A549 (cell line): ENCODE results near the gene HOXA13. TPM values are rescaled to one million over a fixed set of nuclear protein-coding genes. Genes with fewer than 3 reads are reported as not detected.

Source experiments
- ATAC-seq, 2 experiments: fragments of 200-7000 bp in 1 of 2; fragments of >200 bp in 1 of 2; cut with Nextera tagmentation in 1 of 2; cut with Tn5 transposase in 1 of 2; 3 replicates each; pipeline versions ENCODE4 v1.8.0 to v1.9.1; 2018 to 2020; ENCODE audit warnings: mild to moderate bottlenecking in 1 of 2, moderate library complexity in 1 of 2
- CTCF ChIA-PET: fragments of 300-600 bp; sonication (Branson Sonifier 250); formaldehyde crosslinking; extraction: SDS; loops from one replicate; lab custom pipeline; 2021; ENCODE audit warnings: antibody characterized with exemption, inconsistent platforms; lab: Yijun Ruan, JAX
- POLR2A ChIA-PET: fragments of 350-600 bp; formaldehyde crosslinking; extraction: SDS; loops from one replicate; lab custom pipeline; 2021; ENCODE audit warnings: antibody characterized with exemption, inconsistent platforms; lab: Yijun Ruan, JAX
- DNase-seq, 2 experiments: peaks; one replicate each; pipeline versions ENCODE4 v3.0.0 to v3.0.0-alpha.2; 2011 to 2016; ENCODE audit warnings: low read depth in 1 of 2, low spot score in 1 of 2
- FAIRE-seq: peaks from 2 replicates; lab custom pipeline; 2011; peaks lifted over from hg19 to GRCh38; lab: Jason Lieb, UNC
- H3K27ac ChIP-seq, 2 experiments: fragments of >200 bp; sonication (Bioruptor Twin); formaldehyde crosslinking; 3 replicates each; pipeline ENCODE4 v1.5.1; 2016 to 2017
- H3K4me1 ChIP-seq: fragments of >200 bp; sonication (Bioruptor Twin); formaldehyde crosslinking; 3 replicates; pipeline ENCODE4 v1.6.1; 2016
- H3K4me2 ChIP-seq: fragments of >200 bp; sonication (Bioruptor Twin); formaldehyde crosslinking; 3 replicates; pipeline ENCODE4 v1.6.1; 2016
- H3K4me3 ChIP-seq: fragments of >200 bp; sonication (Bioruptor Twin); formaldehyde crosslinking; 3 replicates; pipeline ENCODE4 v1.5.1; 2016
- H3K9me3 ChIP-seq: fragments of >200 bp; sonication (Bioruptor Twin); formaldehyde crosslinking; 3 replicates; pipeline ENCODE4 v1.6.1; 2016
- FOSB ChIP-seq: fragments of 250-450 bp; sonication (Bioruptor Pico); IDR thresholded peaks from 2 replicates; pipeline ENCODE4 v1.5.0; 2020; ENCODE audit warnings: mild to moderate bottlenecking, moderate library complexity
- HEYL ChIP-seq: fragments of 250-450 bp; sonication (Bioruptor Pico); IDR thresholded peaks from 2 replicates; pipeline ENCODE4 v1.8.0; 2021; ENCODE audit warnings: mild to moderate bottlenecking, moderate library complexity
- JUNB ChIP-seq: fragments of >200 bp; sonication (Bioruptor Twin); formaldehyde crosslinking; IDR thresholded peaks from 2 replicates; pipeline ENCODE4 v1.6.1; 2016
- NPAS2 ChIP-seq: fragments of 250-450 bp; sonication (Bioruptor Pico); IDR thresholded peaks from 2 replicates; pipeline ENCODE4 v1.8.0; 2022; ENCODE audit warnings: mild to moderate bottlenecking, moderate library complexity, borderline replicate concordance
- NR3C1 ChIP-seq: fragments of >200 bp; sonication (Bioruptor Twin); formaldehyde crosslinking; IDR thresholded peaks from 3 replicates; pipeline ENCODE4 v1.6.1; 2017
- PHF8 ChIP-seq: fragments of 200-600 bp; sonication (generic); IDR thresholded peaks from 2 replicates; pipeline ENCODE4 v1.6.1; 2016; ENCODE audit warnings: low read depth, mild to moderate bottlenecking, antibody characterized with exemption, moderate library complexity, borderline replicate concordance
- ZFP36 ChIP-seq: fragments of 450-650 bp; IDR thresholded peaks from 2 replicates; pipeline ENCODE4 v1.6.1; 2014; ENCODE audit warnings: borderline replicate concordance; ENCODE audit not compliant: partially characterized antibody
- ZNF302 ChIP-seq: fragments of 250-450 bp; sonication (Bioruptor Pico); IDR thresholded peaks from 2 replicates; pipeline ENCODE4 v1.9.0; 2021; ENCODE audit warnings: inconsistent platforms, mild to moderate bottlenecking, moderate library complexity
- WGBS: methylation state at CpG from one replicate; pipeline ENCODE4 v1.1.6; 2017; ENCODE audit errors: missing lambda C conversion rate; 5-methylcytosine and 5-hydroxymethylcytosine counted together
- polyA plus RNA-seq, 4 experiments: library from polyadenylated mRNA; depleted of rRNA in 3 of 4; stranded (reverse); fragments of >200 nt; fragmentation: RNase III in 1 of 4; extraction: RNeasy Plus Mini Kit Qiagen cat#74134 plus additional on column Dnase treatment in 1 of 4; gene quantifications; 2 replicates in 3 of 4; 3 replicates in 1 of 4; pipeline ENCODE4 v1.2.3, GENCODE V29; 2011 to 2017
- TF ChIP-seq, protein P1 (sequence below): fragments of 200-600 bp; sonication (generic); IDR thresholded peaks from 2 replicates; pipeline ENCODE4 v1.6.1; 2016; ENCODE audit warnings: antibody characterized with exemption, mild to moderate bottlenecking, moderate library complexity
- TF ChIP-seq, protein P2 (sequence below): fragments of 250-450 bp; sonication (Bioruptor Pico); IDR thresholded peaks from 2 replicates; pipeline ENCODE4 v1.5.0; 2020; ENCODE audit warnings: low read depth, mild to moderate bottlenecking, moderate library complexity

Gene HOXA13
- polyA plus RNA-seq, 2 of the 4 experiments (the other 2 are of a cell fraction), result 2.2 to 2.7 TPM

DNA sequence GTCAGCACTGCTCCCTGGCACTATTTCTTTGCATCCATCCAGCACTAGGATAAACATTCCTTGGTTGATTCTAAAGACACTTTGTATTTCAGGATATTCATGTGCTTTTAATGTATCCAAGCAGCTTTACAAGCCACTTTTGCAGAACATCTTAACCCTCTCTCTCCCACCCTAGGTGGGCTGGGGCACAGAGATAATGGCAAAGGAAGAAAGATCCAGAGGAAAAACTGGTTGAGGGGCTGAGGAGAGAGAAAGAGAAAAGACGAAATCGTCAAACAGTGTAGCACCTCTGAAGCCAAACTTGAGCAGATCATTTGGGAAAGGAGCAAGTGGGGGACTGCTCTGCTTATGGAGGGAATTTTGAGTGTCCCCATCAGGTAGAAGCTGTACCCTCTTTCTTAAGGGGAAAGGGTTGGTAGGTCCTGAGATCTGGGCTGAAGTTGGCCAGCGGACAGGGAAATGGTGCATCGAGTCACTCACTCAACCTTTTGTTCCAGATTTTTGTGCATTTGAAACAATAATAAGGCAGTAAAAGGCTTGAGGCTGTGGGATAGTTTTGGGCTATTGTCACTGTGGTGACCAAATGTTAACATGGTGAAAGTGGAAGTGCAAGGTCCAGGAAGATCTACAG lies 4.2 kb upstream of the HOXA13 start (continued):
- TF ChIP-seq, protein P1, sequence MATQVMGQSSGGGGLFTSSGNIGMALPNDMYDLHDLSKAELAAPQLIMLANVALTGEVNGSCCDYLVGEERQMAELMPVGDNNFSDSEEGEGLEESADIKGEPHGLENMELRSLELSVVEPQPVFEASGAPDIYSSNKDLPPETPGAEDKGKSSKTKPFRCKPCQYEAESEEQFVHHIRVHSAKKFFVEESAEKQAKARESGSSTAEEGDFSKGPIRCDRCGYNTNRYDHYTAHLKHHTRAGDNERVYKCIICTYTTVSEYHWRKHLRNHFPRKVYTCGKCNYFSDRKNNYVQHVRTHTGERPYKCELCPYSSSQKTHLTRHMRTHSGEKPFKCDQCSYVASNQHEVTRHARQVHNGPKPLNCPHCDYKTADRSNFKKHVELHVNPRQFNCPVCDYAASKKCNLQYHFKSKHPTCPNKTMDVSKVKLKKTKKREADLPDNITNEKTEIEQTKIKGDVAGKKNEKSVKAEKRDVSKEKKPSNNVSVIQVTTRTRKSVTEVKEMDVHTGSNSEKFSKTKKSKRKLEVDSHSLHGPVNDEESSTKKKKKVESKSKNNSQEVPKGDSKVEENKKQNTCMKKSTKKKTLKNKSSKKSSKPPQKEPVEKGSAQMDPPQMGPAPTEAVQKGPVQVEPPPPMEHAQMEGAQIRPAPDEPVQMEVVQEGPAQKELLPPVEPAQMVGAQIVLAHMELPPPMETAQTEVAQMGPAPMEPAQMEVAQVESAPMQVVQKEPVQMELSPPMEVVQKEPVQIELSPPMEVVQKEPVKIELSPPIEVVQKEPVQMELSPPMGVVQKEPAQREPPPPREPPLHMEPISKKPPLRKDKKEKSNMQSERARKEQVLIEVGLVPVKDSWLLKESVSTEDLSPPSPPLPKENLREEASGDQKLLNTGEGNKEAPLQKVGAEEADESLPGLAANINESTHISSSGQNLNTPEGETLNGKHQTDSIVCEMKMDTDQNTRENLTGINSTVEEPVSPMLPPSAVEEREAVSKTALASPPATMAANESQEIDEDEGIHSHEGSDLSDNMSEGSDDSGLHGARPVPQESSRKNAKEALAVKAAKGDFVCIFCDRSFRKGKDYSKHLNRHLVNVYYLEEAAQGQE, result no peak

DNA sequence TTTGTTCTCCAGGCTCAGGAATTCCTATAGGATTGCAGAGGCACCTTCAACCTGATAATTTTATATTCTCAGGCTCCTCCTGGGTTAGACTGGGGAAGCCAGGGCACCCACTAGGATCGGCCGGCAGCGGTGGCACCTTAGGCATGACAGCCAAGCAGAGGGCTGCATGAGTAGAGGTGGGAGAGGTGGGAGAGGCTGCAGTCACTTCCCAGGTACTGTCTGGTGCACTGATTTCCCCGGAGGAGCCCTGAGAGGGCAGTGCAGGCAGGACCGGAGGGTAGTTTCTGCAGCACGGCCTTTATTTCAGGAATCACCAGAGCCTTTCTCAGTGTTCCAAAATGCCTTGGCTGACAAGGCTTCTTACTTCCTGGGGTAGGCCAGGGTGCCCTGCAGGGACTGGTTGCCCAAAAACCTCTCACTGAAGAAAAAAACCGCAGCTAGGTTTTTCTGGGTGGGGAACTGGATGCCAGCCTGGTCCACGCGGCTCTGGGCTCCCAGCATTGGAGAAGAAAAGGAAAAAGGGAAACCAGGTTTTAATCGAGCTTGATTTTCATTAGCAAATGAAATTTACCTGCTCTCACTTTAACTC lies 3.6 kb upstream of the HOXA13 start:
- Histone ChIP-seq H3K9me3 (no peaks in the 10 kb centered on the region), H3K4me3 (no peak overlapping the region), H3K27ac (no peak overlapping the region), H3K4me1 (peaks cover 11% of the 10 kb centered on the region), H3K4me2 (no peak overlapping the region)
- ATAC-seq (no peak), DNase-seq (no peak), FAIRE-seq (no peak)
- TF ChIP-seq, protein P2, sequence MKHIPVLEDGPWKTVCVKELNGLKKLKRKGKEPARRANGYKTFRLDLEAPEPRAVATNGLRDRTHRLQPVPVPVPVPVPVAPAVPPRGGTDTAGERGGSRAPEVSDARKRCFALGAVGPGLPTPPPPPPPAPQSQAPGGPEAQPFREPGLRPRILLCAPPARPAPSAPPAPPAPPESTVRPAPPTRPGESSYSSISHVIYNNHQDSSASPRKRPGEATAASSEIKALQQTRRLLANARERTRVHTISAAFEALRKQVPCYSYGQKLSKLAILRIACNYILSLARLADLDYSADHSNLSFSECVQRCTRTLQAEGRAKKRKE (CRISPR knock-in tag), result no peak
- ChIA-PET POLR2A (no interaction called here), CTCF (interaction anchor here (1.2 to 1.5 kb wide), 4 partner anchors 373 to 894 kb away, joined by 3 to 7 read pairs (median 4); no protein-coding TSS in a partner anchor)
- 64% methylated on average over 10 of the region's 10 CpGs for WGBS

DNA sequence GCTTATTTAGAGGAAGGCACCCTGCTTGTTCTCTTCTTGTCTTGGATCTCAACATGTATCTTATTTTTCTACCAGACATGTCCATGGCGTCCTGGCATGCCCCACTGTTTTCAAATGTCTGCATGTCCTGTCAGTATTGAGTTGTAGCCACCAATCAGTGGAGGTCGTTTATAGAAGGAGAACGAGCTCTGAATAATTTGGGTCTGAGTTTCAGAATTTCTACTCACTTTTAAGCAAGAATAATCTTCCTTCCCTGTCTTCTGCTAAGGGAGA lies 2.9 kb upstream of the HOXA13 start:
- FAIRE-seq (no peak), ATAC-seq (no peak), DNase-seq (no peak)
- H3K4me1 ChIP-seq, result peaks cover 15% of the 10 kb centered on the region
- TF ChIP-seq, protein P1, result no peak
- TF ChIP-seq NR3C1, result no peak
- TF ChIP-seq ZNF302, result no peak
- no peak for TF ChIP-seq HEYL (CRISPR knock-in tag)
- no peak for TF ChIP-seq NPAS2
- TF ChIP-seq ZFP36, result no peak
- no peak for TF ChIP-seq JUNB
- TF ChIP-seq PHF8, result no peak
- no peak for TF ChIP-seq FOSB
- H3K4me3 ChIP-seq, result no peak overlapping the region
- no peaks in the 10 kb centered on the region for H3K9me3 ChIP-seq
- ChIA-PET POLR2A (no interaction called here), CTCF (interaction anchor here (0.7 to 2.7 kb wide), 8 partner anchors 11 to 894 kb away, joined by 3 to 9 read pairs (median 4); no protein-coding TSS in a partner anchor)
- H3K4me2 ChIP-seq, result no peak overlapping the region
- H3K27ac ChIP-seq, result no peak overlapping the region
- WGBS, result 63% methylated on average over 3 of the region's 3 CpGs
